CD4-positive, alpha-beta T cell (primary cell): Measurements from ENCODE around the gene GBP7. TPM values are rescaled to one million over a fixed set of nuclear protein-coding genes. Genes with fewer than 3 reads are reported as not detected.

Experiments
- ATAC-seq: fragments of 200-7000 bp; cut with Tn5 transposase; one replicate; pipeline ENCODE4 v1.10.0; 2022; ENCODE audit warnings: mild to moderate bottlenecking; ENCODE audit not compliant: poor library complexity
- CTCF ChIA-PET: fragments of 350-600 bp; sonication (Branson Sonifier 250); formaldehyde crosslinking; loops from one replicate; lab custom pipeline; 2021; ENCODE audit warnings: antibody characterized with exemption, inconsistent platforms; lab: Charles Lee
- POLR2A ChIA-PET: fragments of 350-600 bp; sonication (Branson Sonifier 250); formaldehyde crosslinking; loops from one replicate; lab custom pipeline; 2021; ENCODE audit warnings: antibody characterized with exemption, inconsistent platforms; lab: Charles Lee
- DNase-seq, 14 experiments: peaks; one replicate each; pipeline ENCODE4 v3.0.0-alpha.2; 2013 to 2020; ENCODE audit warnings: mixed read lengths in 2 of 14
- H3K27ac ChIP-seq, 2 donors: one replicate each; pipeline versions ENCODE4 v1.5.1 to v1.7.0; 2013; ENCODE audit warnings: low read length in 2 of 2, low read depth in 1 of 2, mild to moderate bottlenecking in 1 of 2
- H3K27me3 ChIP-seq, 2 experiments: 1 replicate in 1 of 2; 2 replicates in 1 of 2; pipeline versions ENCODE4 v1.6.1 to v1.7.0; 2013; ENCODE audit warnings: low read length in 2 of 2, control low read depth in 1 of 2, mild to moderate bottlenecking in 1 of 2, moderate library complexity in 1 of 2; ENCODE audit not compliant: insufficient read depth in 2 of 2, control insufficient read depth in 1 of 2
- H3K36me3 ChIP-seq: one replicate; pipeline ENCODE4 v1.6.1; 2013; ENCODE audit warnings: low read length, control low read depth; ENCODE audit not compliant: insufficient read depth
- H3K4me1 ChIP-seq: one replicate; pipeline ENCODE4 v1.6.1; 2013; ENCODE audit warnings: low read length, control low read depth; ENCODE audit not compliant: insufficient read depth
- H3K4me3 ChIP-seq: one replicate; pipeline ENCODE4 v1.5.1; 2013; ENCODE audit warnings: mild to moderate bottlenecking, low read length, moderate library complexity
- H3K9me3 ChIP-seq, 2 experiments: 1 replicate in 1 of 2; 2 replicates in 1 of 2; pipeline versions ENCODE4 v1.6.1 to v1.7.0; 2013; ENCODE audit warnings: low read length in 2 of 2, mild to moderate bottlenecking in 2 of 2, control low read depth in 1 of 2, moderate library complexity in 1 of 2; ENCODE audit not compliant: control insufficient read depth in 1 of 2, insufficient read depth in 1 of 2
- H3K27ac Mint-ChIP-seq: one replicate; pipeline ENCODE4 v1.8.0; 2020; ENCODE audit warnings: mixed read lengths
- H3K27me3 Mint-ChIP-seq: one replicate; pipeline ENCODE4 v1.8.0; 2021; ENCODE audit warnings: mixed read lengths
- H3K36me3 Mint-ChIP-seq: one replicate; pipeline ENCODE4 v1.8.0; 2021; ENCODE audit warnings: low read depth, mixed read lengths
- H3K4me1 Mint-ChIP-seq: one replicate; pipeline ENCODE4 v1.8.0; 2021; ENCODE audit warnings: low read depth, mixed read lengths
- H3K4me3 Mint-ChIP-seq: one replicate; pipeline ENCODE4 v1.8.0; 2020; ENCODE audit warnings: mild to moderate bottlenecking, mixed read lengths
- H3K9me3 Mint-ChIP-seq: one replicate; pipeline ENCODE4 v1.8.0; 2020; ENCODE audit warnings: mixed read lengths
- intact Hi-C, 2 experiments: fragments of 100-400 bp; cut with DNase I in 1 of 2; cut with micrococcal nuclease in 1 of 2; formaldehyde crosslinking; loops; one replicate each; pipeline versions ENCODE4 v1.15.1 to v1.9.0; 2023 to 2025; cut with DNase I, micrococcal nuclease
- total RNA-seq, 174 experiments: library from RNA in 2 of 174; stranded (reverse) in 2 of 174; gene quantifications; one replicate each; pipeline ENCODE4 v1.2.3 and lab custom pipeline; 2021 to 2026
- TF ChIP-seq, protein P1 (sequence below): fragments of 200-600 bp; IDR thresholded peaks from one replicate; pipeline ENCODE4 v1.8.0; 2022; ENCODE audit warnings: antibody characterized with exemption, mild to moderate bottlenecking

The GBP7 gene
- total RNA-seq, 2 experiments from 2014 or later: not detected

DNA sequence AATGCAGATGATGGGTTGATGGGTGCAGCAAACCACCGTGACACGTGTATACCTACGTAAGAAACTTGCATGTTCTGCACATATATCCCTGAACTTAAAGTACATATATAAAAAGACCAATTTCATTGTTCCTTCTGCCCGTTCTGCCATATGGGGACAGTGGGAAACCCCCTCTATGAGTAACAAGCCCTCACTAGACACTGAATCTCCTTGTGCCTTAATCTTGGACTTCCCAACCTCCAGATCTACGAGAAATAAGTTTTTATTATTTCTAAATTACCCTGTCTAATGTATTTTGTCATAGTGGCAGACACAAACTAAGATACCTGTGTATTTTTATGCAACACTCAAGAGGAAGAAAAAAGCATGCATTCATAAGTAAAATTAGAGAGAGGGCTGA lies 10.0 kb downstream of the GBP7 start:
- TF ChIP-seq, protein P1, sequence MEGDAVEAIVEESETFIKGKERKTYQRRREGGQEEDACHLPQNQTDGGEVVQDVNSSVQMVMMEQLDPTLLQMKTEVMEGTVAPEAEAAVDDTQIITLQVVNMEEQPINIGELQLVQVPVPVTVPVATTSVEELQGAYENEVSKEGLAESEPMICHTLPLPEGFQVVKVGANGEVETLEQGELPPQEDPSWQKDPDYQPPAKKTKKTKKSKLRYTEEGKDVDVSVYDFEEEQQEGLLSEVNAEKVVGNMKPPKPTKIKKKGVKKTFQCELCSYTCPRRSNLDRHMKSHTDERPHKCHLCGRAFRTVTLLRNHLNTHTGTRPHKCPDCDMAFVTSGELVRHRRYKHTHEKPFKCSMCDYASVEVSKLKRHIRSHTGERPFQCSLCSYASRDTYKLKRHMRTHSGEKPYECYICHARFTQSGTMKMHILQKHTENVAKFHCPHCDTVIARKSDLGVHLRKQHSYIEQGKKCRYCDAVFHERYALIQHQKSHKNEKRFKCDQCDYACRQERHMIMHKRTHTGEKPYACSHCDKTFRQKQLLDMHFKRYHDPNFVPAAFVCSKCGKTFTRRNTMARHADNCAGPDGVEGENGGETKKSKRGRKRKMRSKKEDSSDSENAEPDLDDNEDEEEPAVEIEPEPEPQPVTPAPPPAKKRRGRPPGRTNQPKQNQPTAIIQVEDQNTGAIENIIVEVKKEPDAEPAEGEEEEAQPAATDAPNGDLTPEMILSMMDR: no peak
- no peak for DNase-seq
- H3K27me3 Mint-ChIP-seq: no peaks in the 10 kb centered on the region
- H3K4me1 Mint-ChIP-seq: no peaks in the 10 kb centered on the region
- H3K4me3 Mint-ChIP-seq: no peak overlapping the region
- no peak overlapping the region for H3K27ac Mint-ChIP-seq
- Histone ChIP-seq H3K27me3 (no peaks in the 10 kb centered on the region), H3K36me3 (no peaks in the 10 kb centered on the region), H3K4me3 (no peak overlapping the region), H3K9me3 (no peaks in the 10 kb centered on the region), H3K4me1 (no peaks in the 10 kb centered on the region), H3K27ac (no peak overlapping the region)
- ATAC-seq: no peak
- H3K36me3 Mint-ChIP-seq: no peaks in the 10 kb centered on the region
- intact Hi-C loops: no loop called here
- CTCF ChIA-PET: interaction anchor here (0.7 kb wide), 1 partner anchor 23 kb away, joined by 3 read pairs; no protein-coding TSS in a partner anchor
- peaks cover 5% of the 10 kb centered on the region for H3K9me3 Mint-ChIP-seq
- POLR2A ChIA-PET: interaction anchor here (0.6 kb wide), 1 partner anchor 299 kb away, joined by 3 read pairs; no protein-coding TSS in a partner anchor

- Histone ChIP-seq H3K4me1 (no peaks in the 10 kb centered on the region), H3K27ac (no peak overlapping the region), H3K4me3 (no peak overlapping the region), H3K27me3 (no peaks in the 10 kb centered on the region), H3K9me3 (no peaks in the 10 kb centered on the region), H3K36me3 (no peaks in the 10 kb centered on the region)
- no peaks in the 10 kb centered on the region for H3K27me3 Mint-ChIP-seq
- no peaks in the 10 kb centered on the region for H3K4me1 Mint-ChIP-seq
- H3K36me3 Mint-ChIP-seq: peaks cover under 1% of the 10 kb centered on the region
- POLR2A ChIA-PET: no interaction called here
- H3K4me3 Mint-ChIP-seq: no peak overlapping the region
- ATAC-seq (no peak), DNase-seq (no peak)
- no peaks in the 10 kb centered on the region for H3K9me3 Mint-ChIP-seq
- intact Hi-C loops: no loop called here
- CTCF ChIA-PET: no interaction called here
- TF ChIP-seq, protein P1: no peak
- no peak overlapping the region for H3K27ac Mint-ChIP-seq
Measured at GRCh38 chr1:89151047-89151446, 24.8 kb downstream of the GBP7 start.

- Mint-ChIP-seq H3K27me3 (no peaks in the 10 kb centered on the region), H3K27ac (no peak overlapping the region), H3K4me3 (no peak overlapping the region), H3K9me3 (no peaks in the 10 kb centered on the region), H3K4me1 (no peaks in the 10 kb centered on the region), H3K36me3 (no peaks in the 10 kb centered on the region)
- intact Hi-C loops: no loop called here
- ChIA-PET CTCF (interaction anchor here (0.6 kb wide), 1 partner anchor 175 kb away, joined by 4 read pairs; no protein-coding TSS in a partner anchor), POLR2A (interaction anchor here (0.7 kb wide), 1 partner anchor 81 kb away, joined by 3 read pairs; no protein-coding TSS in a partner anchor)
- no peak overlapping the region for H3K27ac ChIP-seq
- H3K9me3 ChIP-seq: no peaks in the 10 kb centered on the region
- ATAC-seq: no peak
- TF ChIP-seq, protein P1: no peak
- no peak overlapping the region for H3K4me3 ChIP-seq
- H3K36me3 ChIP-seq: no peaks in the 10 kb centered on the region
- no peaks in the 10 kb centered on the region for H3K27me3 ChIP-seq
- no peaks in the 10 kb centered on the region for H3K4me1 ChIP-seq
- no peak for DNase-seq
Measured at GRCh38 chr1:89149976-89150375, 25.8 kb downstream of the GBP7 start.
